ENCODE results near the gene EBF3.

Gene EBF3

DNA sequence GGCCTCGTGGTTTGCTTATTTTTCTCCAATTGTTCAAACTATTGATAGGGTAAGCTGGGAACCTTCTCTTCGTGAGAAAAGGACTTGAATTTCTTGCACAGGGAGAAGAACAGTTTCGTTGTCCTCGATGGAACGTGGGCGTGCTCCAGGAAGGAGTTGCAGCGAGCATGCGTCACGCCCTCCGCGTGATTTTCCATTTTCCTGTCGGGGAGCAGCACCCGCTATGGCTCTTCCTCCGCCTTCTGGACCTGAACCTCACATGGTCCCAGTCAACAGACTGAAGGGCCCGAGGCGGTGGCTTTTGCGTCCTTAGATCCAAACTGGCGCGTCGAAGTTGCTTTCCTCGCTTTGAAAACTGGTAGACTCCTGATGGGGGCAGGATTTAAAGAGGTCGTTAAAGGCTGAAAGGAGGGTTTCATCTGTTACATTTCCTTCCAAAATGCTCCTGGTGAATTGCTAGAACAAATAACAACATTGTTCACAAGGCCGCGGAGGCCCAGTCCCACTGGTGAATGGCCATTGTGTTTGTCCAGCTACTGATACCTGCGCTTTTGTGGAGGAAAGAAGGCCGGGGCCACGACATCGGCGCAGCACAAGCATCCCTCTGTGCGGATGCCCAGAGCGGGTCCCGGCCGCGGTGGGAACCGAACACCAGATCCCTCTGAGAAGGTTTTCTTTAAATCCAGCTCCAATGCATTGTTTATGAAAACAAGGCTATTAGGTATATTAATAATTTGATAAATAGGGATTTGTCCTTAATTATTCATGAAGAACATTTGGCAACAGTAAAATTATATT, 75.9 kb downstream of the EBF3 start:
- H4K20me1 ChIP-seq (ENCODE audit: insufficient read depth): no peaks in the 10 kb centered on the region
- H3K4me3 ChIP-seq (IDR thresholded peaks at IDR 0.05; ENCODE audit: insufficient read depth, low read depth, low read length): no peak overlapping the region
- H3K27me3 ChIP-seq (ENCODE audit: insufficient read depth, low read depth): no peaks in the 10 kb centered on the region
- no peaks in the 10 kb centered on the region for H3K79me2 ChIP-seq (ENCODE audit: insufficient read depth, low read depth)
- no peaks in the 10 kb centered on the region for H3K4me1 ChIP-seq (ENCODE audit: low read depth, poor library complexity, severe bottlenecking)
- H3K27ac ChIP-seq: no peak overlapping the region
- no peak overlapping the region for H2AFZ ChIP-seq (ENCODE audit: low read depth)
- H3K36me3 ChIP-seq (ENCODE audit: insufficient read depth): no peaks in the 10 kb centered on the region
- TF ChIP-seq, protein P1, sequence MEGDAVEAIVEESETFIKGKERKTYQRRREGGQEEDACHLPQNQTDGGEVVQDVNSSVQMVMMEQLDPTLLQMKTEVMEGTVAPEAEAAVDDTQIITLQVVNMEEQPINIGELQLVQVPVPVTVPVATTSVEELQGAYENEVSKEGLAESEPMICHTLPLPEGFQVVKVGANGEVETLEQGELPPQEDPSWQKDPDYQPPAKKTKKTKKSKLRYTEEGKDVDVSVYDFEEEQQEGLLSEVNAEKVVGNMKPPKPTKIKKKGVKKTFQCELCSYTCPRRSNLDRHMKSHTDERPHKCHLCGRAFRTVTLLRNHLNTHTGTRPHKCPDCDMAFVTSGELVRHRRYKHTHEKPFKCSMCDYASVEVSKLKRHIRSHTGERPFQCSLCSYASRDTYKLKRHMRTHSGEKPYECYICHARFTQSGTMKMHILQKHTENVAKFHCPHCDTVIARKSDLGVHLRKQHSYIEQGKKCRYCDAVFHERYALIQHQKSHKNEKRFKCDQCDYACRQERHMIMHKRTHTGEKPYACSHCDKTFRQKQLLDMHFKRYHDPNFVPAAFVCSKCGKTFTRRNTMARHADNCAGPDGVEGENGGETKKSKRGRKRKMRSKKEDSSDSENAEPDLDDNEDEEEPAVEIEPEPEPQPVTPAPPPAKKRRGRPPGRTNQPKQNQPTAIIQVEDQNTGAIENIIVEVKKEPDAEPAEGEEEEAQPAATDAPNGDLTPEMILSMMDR (conservative IDR thresholded peaks at IDR 0.05; ENCODE audit: low read depth, low read length): no peak
- no peak overlapping the region for H3K9ac ChIP-seq
- no peak overlapping the region for H3K4me2 ChIP-seq

DNA sequence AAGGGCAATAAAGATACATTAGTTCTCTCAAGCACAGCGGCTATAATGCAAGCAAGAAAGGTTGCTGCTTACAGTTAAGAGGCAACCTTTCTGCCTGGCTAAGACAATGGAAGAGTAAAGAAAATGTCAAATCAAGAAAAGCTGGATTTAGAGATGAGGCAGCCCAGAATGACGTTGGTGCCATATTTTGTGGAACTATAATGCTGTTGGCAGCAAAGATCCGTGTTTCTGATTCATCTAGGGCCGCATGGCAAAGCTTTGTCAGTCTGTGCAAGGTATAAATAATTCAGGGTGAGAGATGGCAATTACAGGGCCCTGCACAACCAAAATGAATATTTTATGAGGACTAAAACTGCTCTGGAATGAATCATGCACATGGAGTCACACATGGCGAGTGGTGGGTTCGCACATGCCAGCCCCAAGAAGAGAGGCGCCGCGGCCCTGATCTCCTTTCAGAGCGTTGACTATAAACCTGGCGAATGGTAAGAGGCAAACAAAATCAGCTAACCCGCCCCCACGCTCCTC, 76.6 kb downstream of the EBF3 start:
- TF ChIP-seq, protein P1 (conservative IDR thresholded peaks at IDR 0.05; ENCODE audit: low read depth, low read length): no peak
- Histone ChIP-seq H3K9ac (no peak overlapping the region), H3K79me2 (ENCODE audit: insufficient read depth, low read depth) (no peaks in the 10 kb centered on the region), H3K4me3 (IDR thresholded peaks at IDR 0.05; ENCODE audit: insufficient read depth, low read depth, low read length) (no peak overlapping the region), H3K27ac (no peak overlapping the region), H3K4me1 (ENCODE audit: low read depth, poor library complexity, severe bottlenecking) (no peaks in the 10 kb centered on the region), H3K36me3 (ENCODE audit: insufficient read depth) (no peaks in the 10 kb centered on the region), H2AFZ (ENCODE audit: low read depth) (no peak overlapping the region), H3K27me3 (ENCODE audit: insufficient read depth, low read depth) (no peaks in the 10 kb centered on the region), H3K4me2 (no peak overlapping the region), H4K20me1 (ENCODE audit: insufficient read depth) (no peaks in the 10 kb centered on the region)

DNA sequence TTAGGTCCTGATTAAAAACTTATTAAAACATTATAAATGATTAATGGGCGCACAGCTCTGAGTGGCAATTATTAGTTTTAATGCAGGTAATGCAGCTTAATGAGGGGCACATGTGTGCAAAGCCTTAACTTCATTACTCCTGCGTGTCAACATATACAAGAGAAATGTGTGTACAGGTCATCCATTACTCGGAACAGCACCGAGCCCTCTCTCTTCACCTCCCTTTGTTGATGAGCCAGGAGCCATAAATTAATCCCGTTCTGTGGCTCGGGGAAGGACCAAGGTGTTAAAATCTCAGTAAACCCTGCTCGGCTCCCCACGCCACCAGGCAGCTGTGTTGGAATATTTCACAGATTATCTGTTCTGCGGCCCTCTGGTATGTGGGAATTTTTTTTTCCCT, 77.8 kb downstream of the EBF3 start:
- no peaks in the 10 kb centered on the region for H4K20me1 ChIP-seq (ENCODE audit: insufficient read depth)

DNA sequence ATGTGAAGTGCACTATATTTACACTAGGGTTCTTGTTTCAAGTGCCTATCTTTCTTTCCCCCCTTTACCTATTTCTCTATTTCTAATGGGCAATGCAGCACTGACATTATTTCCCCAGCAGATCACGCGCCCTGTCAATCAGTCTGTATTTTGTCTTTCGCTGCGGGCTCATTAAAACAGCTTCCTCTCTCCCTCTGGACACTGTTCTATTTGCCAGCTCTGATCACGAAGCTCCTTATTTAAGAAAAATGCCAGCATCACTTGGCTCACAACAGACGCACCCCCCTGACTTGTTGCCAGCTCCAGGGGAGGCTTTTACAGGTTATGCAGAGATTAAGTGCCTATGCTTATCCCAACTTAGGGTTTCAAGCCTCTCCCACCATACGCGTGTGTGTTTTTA, 78.5 kb downstream of the EBF3 start:
- Histone ChIP-seq H3K9ac (no peak overlapping the region), H3K27me3 (ENCODE audit: insufficient read depth, low read depth) (no peaks in the 10 kb centered on the region), H3K27ac (no peak overlapping the region), H3K36me3 (ENCODE audit: insufficient read depth) (no peaks in the 10 kb centered on the region), H3K4me3 (IDR thresholded peaks at IDR 0.05; ENCODE audit: insufficient read depth, low read depth, low read length) (no peak overlapping the region), H3K4me1 (ENCODE audit: low read depth, poor library complexity, severe bottlenecking) (no peaks in the 10 kb centered on the region), H4K20me1 (ENCODE audit: insufficient read depth) (no peaks in the 10 kb centered on the region), H2AFZ (ENCODE audit: low read depth) (no peak overlapping the region), H3K79me2 (ENCODE audit: insufficient read depth, low read depth) (no peaks in the 10 kb centered on the region), H3K4me2 (no peak overlapping the region)
- TF ChIP-seq, protein P1 (conservative IDR thresholded peaks at IDR 0.05; ENCODE audit: low read depth, low read length): no peak

More for the DNA sequence above, 77.8 kb downstream of the EBF3 start:
- Histone ChIP-seq H3K9ac (no peak overlapping the region), H3K4me3 (IDR thresholded peaks at IDR 0.05; ENCODE audit: insufficient read depth, low read depth, low read length) (no peak overlapping the region), H3K36me3 (ENCODE audit: insufficient read depth) (no peaks in the 10 kb centered on the region), H3K4me1 (ENCODE audit: low read depth, poor library complexity, severe bottlenecking) (no peaks in the 10 kb centered on the region), H2AFZ (ENCODE audit: low read depth) (no peak overlapping the region), H3K79me2 (ENCODE audit: insufficient read depth, low read depth) (no peaks in the 10 kb centered on the region), H3K27ac (no peak overlapping the region), H3K27me3 (ENCODE audit: insufficient read depth, low read depth) (no peaks in the 10 kb centered on the region), H3K4me2 (no peak overlapping the region)
- TF ChIP-seq, protein P1 (conservative IDR thresholded peaks at IDR 0.05; ENCODE audit: low read depth, low read length): no peak

All from KMS-11 (cell line).